KOPT-K1 (cell line): ENCODE measurements around the gene CEACAM21.

Experiments used
- H3K27ac ChIP-seq: fragments of 200-600 bp; sonication (generic); 2 replicates; pipeline ENCODE4 v1.5.1; 2016; ENCODE audit warnings: antibody characterized with exemption, mild to moderate bottlenecking, low read depth, low read length; ENCODE audit not compliant: poor library complexity, severe bottlenecking
- H3K36me3 ChIP-seq: fragments of 200-600 bp; sonication (generic); 2 replicates; pipeline ENCODE4 v1.5.1; 2017; ENCODE audit warnings: antibody characterized with exemption, mild to moderate bottlenecking, low read length, moderate library complexity; ENCODE audit not compliant: insufficient read depth
- H3K9me3 ChIP-seq: fragments of 200-600 bp; sonication (generic); 2 replicates; pipeline ENCODE4 v1.5.1; 2017; ENCODE audit warnings: antibody characterized with exemption, low read length, mild to moderate bottlenecking; ENCODE audit not compliant: insufficient read depth, poor library complexity, severe bottlenecking

CEACAM21 gene

DNA sequence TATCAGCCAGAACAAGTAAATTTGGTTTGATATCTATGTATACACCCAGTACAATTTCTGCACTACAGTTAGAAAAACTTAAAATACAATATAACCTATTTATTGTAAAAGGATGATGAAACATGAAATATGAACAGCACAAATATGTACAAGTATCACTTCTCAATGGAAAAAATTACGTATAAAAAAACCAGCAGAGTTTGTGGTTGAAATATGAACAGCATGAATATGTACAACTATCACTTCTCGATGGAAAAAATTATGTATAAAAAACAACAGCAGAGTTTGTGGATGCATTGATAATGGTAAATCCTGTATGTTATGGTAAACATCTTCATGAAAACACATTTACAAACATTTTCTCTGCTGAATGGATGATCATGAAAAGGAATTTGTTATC, 32.4 kb upstream of the CEACAM21 start:
- H3K9me3 ChIP-seq: no peaks in the 10 kb centered on the region
- H3K27ac ChIP-seq: no peak overlapping the region
- H3K36me3 ChIP-seq: no peaks in the 10 kb centered on the region

DNA sequence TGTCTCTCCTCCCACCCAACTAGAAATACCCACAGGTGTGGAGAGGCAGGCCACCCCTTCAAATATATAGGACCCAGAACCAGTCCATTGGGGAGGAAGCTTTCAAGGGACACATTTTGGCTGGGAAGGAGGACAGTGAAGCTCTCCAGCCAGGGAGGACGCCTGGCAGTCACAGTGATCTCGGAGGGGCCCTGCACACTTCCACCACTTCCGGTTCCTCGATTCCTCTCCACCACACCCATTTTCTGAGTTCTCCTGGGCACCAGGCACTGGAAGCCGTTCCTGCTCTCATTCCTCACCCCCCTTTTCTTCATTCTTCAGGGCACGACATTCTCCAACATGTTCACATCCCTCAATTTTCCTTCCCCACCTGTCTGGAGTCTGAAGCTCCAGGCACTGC, 30.4 kb upstream of the CEACAM21 start:
- Histone ChIP-seq H3K9me3 (no peaks in the 10 kb centered on the region), H3K27ac (peak overlapping the region; percentile 58), H3K36me3 (no peaks in the 10 kb centered on the region)

DNA sequence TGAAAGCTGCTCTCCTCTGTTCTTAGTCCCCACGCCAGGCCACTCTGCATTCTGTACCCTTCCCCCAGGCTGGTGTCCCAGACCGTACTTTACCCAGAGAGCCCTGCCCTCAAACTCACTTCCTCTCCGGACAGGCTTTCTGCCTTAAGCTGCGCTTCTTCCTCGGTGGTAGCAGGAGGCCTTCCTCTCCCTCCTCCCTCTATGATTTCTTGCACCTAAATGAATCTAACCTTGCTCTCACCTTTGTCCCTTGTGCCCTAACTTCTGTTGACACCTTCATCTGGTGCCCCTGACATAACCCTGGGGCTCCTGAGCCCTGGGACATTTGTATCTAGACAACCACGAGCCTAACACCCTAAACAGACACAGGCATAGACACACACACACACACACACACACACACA, 29.6 kb upstream of the CEACAM21 start:
- Histone ChIP-seq H3K9me3 (no peaks in the 10 kb centered on the region), H3K36me3 (no peaks in the 10 kb centered on the region), H3K27ac (peak overlapping the region; percentile 58)

DNA sequence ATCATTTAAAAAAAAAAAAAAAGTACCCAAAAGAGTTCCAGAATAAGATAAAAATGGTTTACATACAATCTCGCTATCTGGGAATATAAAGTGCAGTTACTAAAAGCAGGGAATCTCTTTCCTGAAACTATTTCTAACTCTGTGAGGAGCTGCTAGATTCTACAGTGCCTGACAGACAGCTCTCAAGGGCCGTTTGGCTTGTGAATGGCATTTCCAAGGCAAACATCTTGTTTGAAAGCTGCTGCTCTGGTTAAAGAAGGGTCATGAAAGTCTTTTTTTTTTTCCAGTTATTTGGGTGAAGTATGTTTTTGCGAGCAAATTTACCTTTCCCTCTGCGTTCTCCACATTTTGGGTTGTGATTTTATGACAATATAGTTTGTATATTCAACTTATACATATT, 29.0 kb upstream of the CEACAM21 start:
- Histone ChIP-seq H3K27ac (peak overlapping the region; percentile 58), H3K9me3 (no peaks in the 10 kb centered on the region), H3K36me3 (no peaks in the 10 kb centered on the region)

DNA sequence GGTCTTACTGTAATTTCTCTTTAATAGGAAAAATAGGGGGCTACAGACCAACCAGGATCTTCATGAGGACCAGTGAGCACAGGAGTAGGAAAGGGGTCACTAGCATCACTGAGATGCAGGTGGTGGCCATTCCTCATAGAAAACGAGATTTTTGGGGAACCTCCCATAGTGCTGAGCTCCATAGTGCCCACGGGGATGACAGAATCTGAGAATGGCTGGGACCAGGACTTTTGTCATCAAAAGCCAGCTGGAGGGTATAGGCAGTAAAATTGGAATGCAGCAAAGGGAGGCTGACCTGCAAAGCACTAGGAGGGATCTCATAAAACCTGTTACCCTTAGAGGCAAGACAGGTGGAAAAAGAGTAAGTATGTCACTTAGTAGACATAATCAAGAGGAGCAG, 28.4 kb upstream of the CEACAM21 start:
- H3K9me3 ChIP-seq: peaks cover 3% of the 10 kb centered on the region
- no peaks in the 10 kb centered on the region for H3K36me3 ChIP-seq
- H3K27ac ChIP-seq: no peak overlapping the region

DNA sequence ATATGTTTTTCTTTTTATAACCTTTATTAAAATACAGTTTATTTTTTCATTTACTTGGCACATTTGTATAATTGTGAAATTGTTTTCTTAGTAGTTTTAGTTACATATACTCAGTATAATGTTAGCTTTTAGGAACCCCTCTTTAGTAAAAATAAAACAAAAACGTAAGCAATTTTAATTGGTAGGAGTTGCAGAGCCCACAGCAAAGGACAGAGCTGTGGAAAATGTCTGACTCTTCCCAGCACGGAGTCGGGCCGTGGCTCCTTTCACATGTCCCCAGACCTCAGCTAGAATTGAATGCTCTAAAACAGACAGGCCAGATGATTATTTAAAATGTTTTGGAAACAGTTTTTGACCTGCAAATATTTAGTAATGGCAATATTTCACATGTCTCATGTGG, 27.9 kb upstream of the CEACAM21 start:
- H3K36me3 ChIP-seq: no peaks in the 10 kb centered on the region
- no peak overlapping the region for H3K27ac ChIP-seq
- peaks cover 7% of the 10 kb centered on the region for H3K9me3 ChIP-seq

DNA sequence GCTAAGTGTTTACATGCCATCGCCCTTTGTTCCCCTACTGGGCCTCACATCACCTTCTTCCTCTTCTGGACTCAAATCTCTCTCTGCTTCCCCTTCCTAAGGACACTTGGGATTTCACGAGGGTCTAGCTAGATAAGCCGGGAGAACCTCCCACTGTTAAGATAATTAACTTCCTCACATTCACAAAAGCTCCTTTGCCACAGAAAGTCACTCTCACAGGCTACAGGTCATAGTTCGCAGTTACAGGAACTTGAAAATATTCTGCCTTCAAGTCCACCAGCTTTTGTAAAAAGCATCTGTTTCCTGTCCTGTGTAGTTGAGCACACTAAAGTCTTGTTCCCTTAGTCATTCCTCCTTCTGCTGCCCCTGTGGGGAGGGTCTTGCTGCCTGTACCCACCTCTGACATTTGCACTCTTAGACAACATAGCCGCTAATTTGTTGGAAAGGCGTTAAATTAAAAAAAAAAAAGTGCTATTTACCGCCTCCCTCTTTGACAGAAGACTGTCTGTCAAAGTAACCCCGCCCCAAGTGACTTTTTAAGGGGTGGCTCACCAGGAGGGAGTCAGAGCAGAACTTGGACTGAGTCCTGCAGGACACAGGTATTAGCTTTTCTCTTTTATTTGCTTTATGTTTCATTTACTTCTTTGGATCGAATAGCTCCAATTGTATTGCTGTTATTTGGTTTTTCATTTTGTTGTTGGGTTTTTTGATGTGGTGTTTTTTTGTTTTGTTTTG, 26.8 kb upstream of the CEACAM21 start:
- Histone ChIP-seq H3K9me3 (peaks cover 18% of the 10 kb centered on the region), H3K36me3 (no peaks in the 10 kb centered on the region), H3K27ac (peak overlapping the region; percentile 66)

DNA sequence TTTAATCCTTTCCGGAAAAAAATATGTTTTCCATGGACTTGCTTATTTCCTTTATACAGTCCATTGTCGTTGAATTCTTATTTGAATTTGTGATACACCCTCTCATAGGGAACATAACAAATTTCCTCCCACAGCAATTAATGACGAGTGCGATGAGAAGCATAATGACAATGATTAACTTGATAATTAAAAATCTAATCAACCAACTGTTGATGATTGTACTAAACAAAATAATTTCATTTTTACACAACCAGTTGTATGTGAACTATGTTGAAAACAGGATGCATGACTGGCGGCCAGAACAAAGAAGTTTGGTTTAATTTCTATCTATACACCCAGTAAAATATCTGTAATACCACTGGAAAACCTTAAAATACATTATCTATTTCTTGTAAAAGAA, 26.1 kb upstream of the CEACAM21 start:
- Histone ChIP-seq H3K27ac (peak overlapping the region; percentile 66), H3K9me3 (peaks cover 21% of the 10 kb centered on the region), H3K36me3 (no peaks in the 10 kb centered on the region)

DNA sequence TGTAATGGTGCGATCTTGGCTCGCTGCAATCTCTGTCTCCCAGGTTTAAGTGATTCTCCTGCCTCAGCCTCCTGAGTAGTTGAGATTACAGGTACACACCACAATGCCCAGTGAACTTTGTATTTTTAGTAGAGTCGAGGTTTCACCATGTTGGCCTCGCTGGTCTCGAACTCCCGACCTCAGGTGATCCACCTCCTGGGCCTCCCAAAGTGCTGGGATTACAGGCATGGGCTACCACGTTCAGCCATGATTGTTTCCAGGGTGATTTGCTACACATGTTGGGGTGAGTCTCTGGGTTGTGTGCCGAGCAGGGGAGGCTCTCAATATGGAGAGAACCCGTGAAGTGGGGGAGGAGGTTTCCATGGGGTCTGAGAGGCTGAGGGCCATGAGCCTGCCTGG, 24.8 kb upstream of the CEACAM21 start:
- peaks cover 21% of the 10 kb centered on the region for H3K9me3 ChIP-seq
- no peaks in the 10 kb centered on the region for H3K36me3 ChIP-seq
- peak overlapping the region; percentile 24 for H3K27ac ChIP-seq

DNA sequence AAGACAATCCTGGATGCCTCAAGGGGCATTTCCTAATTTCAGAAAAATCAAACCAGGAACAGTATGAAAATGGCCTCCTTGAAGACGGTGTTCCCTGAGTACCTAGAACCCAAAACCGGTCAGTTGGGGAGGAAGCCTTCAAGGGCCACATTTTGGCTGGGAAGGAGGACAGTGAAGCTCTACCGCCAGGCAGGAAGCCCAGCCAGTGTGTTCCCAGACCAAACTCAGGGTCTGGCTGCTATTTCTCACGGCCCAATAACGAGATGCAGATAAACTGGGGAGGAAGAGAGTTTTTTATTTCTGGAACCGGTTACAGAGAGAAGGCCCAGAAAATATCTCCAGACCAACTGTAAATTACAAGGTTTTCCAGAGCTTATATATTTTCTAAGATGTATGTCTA, 24.3 kb upstream of the CEACAM21 start:
- Histone ChIP-seq H3K36me3 (no peaks in the 10 kb centered on the region), H3K9me3 (peaks cover 21% of the 10 kb centered on the region), H3K27ac (peak overlapping the region; percentile 24)

DNA sequence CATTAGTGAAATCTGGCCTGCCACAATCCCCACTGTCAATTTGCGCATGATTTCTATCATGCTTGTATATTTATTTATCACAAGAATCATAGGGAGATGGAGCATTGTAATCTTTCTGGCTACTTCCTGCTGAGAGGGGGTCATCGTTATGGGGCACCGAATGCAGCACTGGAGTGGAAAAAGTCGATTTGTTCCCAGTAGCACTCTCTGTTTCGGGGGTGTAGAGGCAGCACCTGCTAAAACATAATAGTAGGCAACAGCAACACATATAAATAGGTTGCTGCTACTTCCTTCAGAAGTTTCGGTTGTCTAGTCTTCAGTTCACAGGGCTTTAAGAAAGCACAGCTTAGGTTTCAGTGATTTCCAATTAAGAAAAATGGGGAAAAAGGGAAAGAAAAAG, 23.4 kb upstream of the CEACAM21 start:
- H3K9me3 ChIP-seq: peaks cover 21% of the 10 kb centered on the region
- H3K36me3 ChIP-seq: no peaks in the 10 kb centered on the region
- H3K27ac ChIP-seq: peak overlapping the region; percentile 17

DNA sequence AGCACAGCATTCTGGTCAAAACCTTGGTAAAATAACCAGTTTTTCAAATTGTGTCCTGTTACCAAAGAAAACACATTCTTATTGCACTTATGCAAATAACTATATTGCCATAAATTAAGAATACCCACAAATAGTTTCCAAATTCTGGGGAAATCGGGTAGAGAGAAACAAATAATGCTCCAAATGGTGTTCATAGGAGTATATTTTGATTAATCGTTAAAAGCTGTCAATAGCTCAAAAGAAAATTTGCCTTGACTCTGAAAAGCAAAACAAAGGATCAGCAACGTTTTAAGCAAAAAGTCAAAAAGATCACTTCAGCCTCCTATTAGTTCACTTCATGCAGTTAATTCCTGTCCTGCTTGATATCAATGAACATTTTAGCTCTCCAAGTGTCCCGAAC, 22.2 kb upstream of the CEACAM21 start:
- H3K9me3 ChIP-seq: peaks cover 21% of the 10 kb centered on the region
- H3K36me3 ChIP-seq: no peaks in the 10 kb centered on the region
- peak overlapping the region; percentile 75 for H3K27ac ChIP-seq

DNA sequence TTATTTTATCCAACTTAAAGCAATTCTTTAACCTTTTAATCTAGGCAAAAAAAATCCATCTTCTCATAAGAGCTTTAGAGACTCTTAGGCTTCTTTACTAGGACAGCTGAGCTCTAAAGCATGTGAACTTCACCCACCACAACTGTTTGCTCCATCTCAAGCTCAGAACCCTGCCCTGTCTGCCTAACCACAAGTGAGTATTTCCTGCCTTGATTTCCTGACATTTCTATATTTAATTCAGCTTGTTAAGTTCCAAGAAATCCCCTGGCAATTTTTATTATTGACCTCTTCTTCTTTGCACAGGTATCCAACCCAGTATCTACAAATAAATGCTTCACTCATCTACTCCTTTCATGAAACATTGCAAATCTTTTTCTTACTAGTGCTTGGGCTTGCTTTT, 21.1 kb upstream of the CEACAM21 start:
- Histone ChIP-seq H3K27ac (peak overlapping the region; percentile 75), H3K9me3 (peaks cover 21% of the 10 kb centered on the region), H3K36me3 (no peaks in the 10 kb centered on the region)

DNA sequence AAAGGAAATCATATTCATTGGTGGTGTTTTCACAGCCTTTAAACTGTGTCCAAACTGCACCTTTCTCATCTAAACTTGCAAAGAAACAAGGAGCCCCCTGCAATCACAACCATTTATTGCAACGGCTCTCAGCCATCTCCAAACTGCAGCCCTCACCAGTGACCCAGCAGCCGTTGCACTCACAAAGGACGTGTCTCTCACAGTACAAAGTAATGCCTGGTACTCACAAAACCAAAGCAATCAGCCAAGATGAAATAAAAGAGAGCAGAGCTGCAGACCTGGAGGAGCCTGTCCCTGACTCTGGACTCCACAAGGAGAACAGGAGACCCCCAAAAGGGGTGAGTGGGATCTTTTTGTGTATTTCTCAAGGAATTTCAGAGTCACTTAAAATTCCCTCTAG, 20.2 kb upstream of the CEACAM21 start:
- Histone ChIP-seq H3K9me3 (peaks cover 21% of the 10 kb centered on the region), H3K27ac (peak overlapping the region; percentile 75), H3K36me3 (no peaks in the 10 kb centered on the region)

DNA sequence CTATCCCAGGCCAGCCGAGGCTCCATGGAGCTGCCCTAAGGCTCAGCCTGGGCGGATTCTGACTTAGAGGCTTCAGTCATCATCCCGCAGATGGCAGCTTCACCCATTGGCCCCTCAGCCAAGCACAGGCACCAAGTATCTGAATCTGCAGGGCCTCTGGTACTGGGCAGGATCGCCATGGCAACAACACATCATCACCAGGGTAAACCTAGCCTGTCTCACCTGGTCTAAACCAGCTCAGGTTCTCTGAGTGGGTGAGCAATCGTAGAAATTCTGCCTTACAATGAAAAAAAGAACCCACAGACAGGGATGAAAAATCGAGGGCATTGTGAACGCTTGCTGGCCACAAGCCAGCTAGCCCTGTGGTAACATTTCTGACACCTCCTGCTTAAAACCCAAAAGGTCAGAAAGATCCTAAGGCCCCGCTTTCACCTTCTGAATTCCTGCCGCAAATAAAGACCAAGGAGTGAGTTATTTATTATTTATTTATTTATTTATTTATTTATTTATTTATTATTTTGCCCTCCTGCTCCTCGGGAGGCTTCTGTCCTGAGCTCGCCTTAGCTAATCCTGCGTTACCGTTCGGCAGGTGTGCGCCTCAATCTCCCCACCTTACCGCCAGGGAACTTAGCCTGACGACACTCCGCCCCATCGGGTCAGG, 12.0 kb upstream of the CEACAM21 start:
- H3K27ac ChIP-seq: no peak overlapping the region
- H3K36me3 ChIP-seq: no peaks in the 10 kb centered on the region

More for the DNA sequence above, 12.0 kb upstream of the CEACAM21 start:
- H3K9me3 ChIP-seq: no peaks in the 10 kb centered on the region
